Erythroblast (primary cell): ENCODE measurements around the gene MCTP1.

Experiments
- DNase-seq, 2 experiments: peaks; one replicate each; lab custom pipeline; 2025; lab: John Stamatoyannopoulos, UW
- GATA1 ChIP-seq: IDR thresholded peaks from 2 replicates; pipeline ENCODE4 v1.6.1; 2011; ENCODE audit warnings: low read depth, mild to moderate bottlenecking, control low read depth, low read length, moderate library complexity
- POLR2A ChIP-seq: IDR thresholded peaks from 2 replicates; pipeline ENCODE4 v1.6.1; 2011; ENCODE audit warnings: mild to moderate bottlenecking, low read length

Gene MCTP1

GRCh38 chr5:95194856-95195255, 90.0 kb downstream of the MCTP1 start:
- no peak for DNase-seq
- TF ChIP-seq POLR2A (no peak), GATA1 (no peak)

GRCh38 chr5:95191330-95191729, 93.6 kb downstream of the MCTP1 start:
- no peak for TF ChIP-seq POLR2A
- TF ChIP-seq GATA1, result no peak
- no peak for DNase-seq

GRCh38 chr5:95184924-95185323, 100.0 kb downstream of the MCTP1 start:
- no peak for DNase-seq

GRCh38 chr5:95181644-95182043, 103.2 kb downstream of the MCTP1 start:
- TF ChIP-seq POLR2A (no peak), GATA1 (no peak)
- DNase-seq, result no peak

More at GRCh38 chr5:95184924-95185323, 100.0 kb downstream of the MCTP1 start:
- no peak for TF ChIP-seq POLR2A
- no peak for TF ChIP-seq GATA1

- DNase-seq, result peak in 1 of 2 experiments; percentile 21
Observed at GRCh38 chr5:95178046-95178651, 106.7 kb downstream of the MCTP1 start.

GRCh38 chr5:95177456-95177855, 107.4 kb downstream of the MCTP1 start:
- no peak for TF ChIP-seq POLR2A
- no peak for TF ChIP-seq GATA1
- no peak for DNase-seq

More at GRCh38 chr5:95178046-95178651, 106.7 kb downstream of the MCTP1 start:
- no peak for TF ChIP-seq GATA1
- no peak for TF ChIP-seq POLR2A

GRCh38 chr5:95175106-95175505, 109.8 kb downstream of the MCTP1 start:
- DNase-seq, result no peak
- TF ChIP-seq GATA1 (no peak), POLR2A (no peak)

GRCh38 chr5:95172659-95173058, 112.2 kb downstream of the MCTP1 start:
- no peak for TF ChIP-seq GATA1
- no peak for TF ChIP-seq POLR2A
- DNase-seq, result no peak

GRCh38 chr5:95164861-95165260, 120.0 kb downstream of the MCTP1 start:
- no peak for TF ChIP-seq POLR2A
- TF ChIP-seq GATA1, result no peak
- DNase-seq, result no peak

GRCh38 chr5:95163079-95163478, 121.8 kb downstream of the MCTP1 start:
- DNase-seq, result no peak
- no peak for TF ChIP-seq POLR2A
- no peak for TF ChIP-seq GATA1

- DNase-seq, result no peak
- TF ChIP-seq GATA1 (no peak), POLR2A (no peak)
Observed at GRCh38 chr5:95162231-95162992, 122.5 kb downstream of the MCTP1 start.

GRCh38 chr5:95159603-95160002, 125.3 kb downstream of the MCTP1 start:
- TF ChIP-seq GATA1 (no peak), POLR2A (no peak)
- no peak for DNase-seq

- no peak for TF ChIP-seq GATA1
- no peak for TF ChIP-seq POLR2A
- DNase-seq, result no peak
Observed at GRCh38 chr5:95155888-95156287, 129.0 kb downstream of the MCTP1 start.

- TF ChIP-seq GATA1 (no peak), POLR2A (no peak)
Observed at GRCh38 chr5:95153511-95153910, 131.4 kb downstream of the MCTP1 start.

More at GRCh38 chr5:95153511-95153910, 131.4 kb downstream of the MCTP1 start:
- DNase-seq, result no peak
